ENCODE data around the gene FNDC1. TPM values are rescaled to one million over a fixed set of nuclear protein-coding genes. Genes with fewer than 3 reads are reported as not detected.

Gene FNDC1
- total and polyA plus RNA-seq, 10 of the 15 experiments (the other 5 are each of a cell fraction or from before 2014, with no cell fraction given) = not detected

GRCh38 chr6:159224452-159224851 is 55.3 kb downstream of the FNDC1 start (continued):
- TF ChIP-seq KLF5 (IDR thresholded peaks at IDR 0.05; ENCODE audit: partially characterized antibody) (no peak), SREBF2 (IDR thresholded peaks at IDR 0.05; ENCODE audit: low read length) (no peak), POU2F2 (IDR thresholded peaks at IDR 0.05; ENCODE audit: borderline replicate concordance, low read depth, low read length) (no peak), JUND (IDR thresholded peaks at IDR 0.05; ENCODE audit: low read depth, low read length) (no peak)

- in situ Hi-C loops (cut with MboI) = no loop called here
- Histone ChIP-seq H3K4me3 (no peak overlapping the region), H2AFZ (ENCODE audit: control insufficient read depth, low read depth, low read length) (no peak overlapping the region), H3K79me2 (ENCODE audit: control insufficient read depth, insufficient read depth, low read length) (no peaks in the 10 kb centered on the region), H3K9ac (ENCODE audit: control insufficient read depth, insufficient read depth, low read length) (no peak overlapping the region), H3K27me3 (replicated peaks in 1 of 2; ENCODE audit: control insufficient read depth in 2 of 2, insufficient read depth in 2 of 2, low read length in 1 of 2) (peaks cover 3 to 4% of the 10 kb centered on the region in 2 experiments), H3K9me3 (replicated peaks; ENCODE audit: control insufficient read depth, insufficient read depth, low read length) (no peaks in the 10 kb centered on the region), H3K36me3 (ENCODE audit: control insufficient read depth in 2 of 2, insufficient read depth in 2 of 2, low read length in 1 of 2) (no peaks in the 10 kb centered on the region), H3K27ac (ENCODE audit: control insufficient read depth, insufficient read depth) (no peak overlapping the region), H3K4me1 (ENCODE audit: control insufficient read depth, insufficient read depth, low read length) (no peaks in the 10 kb centered on the region), H3K4me2 (ENCODE audit: control insufficient read depth, insufficient read depth) (no peak overlapping the region), H4K20me1 (ENCODE audit: control insufficient read depth, insufficient read depth) (no peaks in the 10 kb centered on the region)
- no peak for DNase-seq (ENCODE audit: low read depth, low spot score)
- ChIA-PET SMC1A (ENCODE audit: uncharacterized antibody, unreplicated experiment) (no interaction called here), POLR2A (no interaction called here), CTCF (interaction anchor here (1.0 kb wide), 1 partner anchor 55 kb away, joined by 4 read pairs; no protein-coding TSS in a partner anchor), RAD21 (ENCODE audit: unreplicated experiment) (no interaction called here)
- intact Hi-C loops (cut with micrococcal nuclease; ENCODE audit: unreplicated experiment) = no loop called here
- ATAC-seq = no peak
- no TSS peak for BruUV-seq (replicated peaks)
- TF ChIP-seq NR2F1 (conservative IDR thresholded peaks at IDR 0.05) = no peak
- TF ChIP-seq NR2C2 (IDR thresholded peaks at IDR 0.05; ENCODE audit: borderline replicate concordance, control insufficient read depth, insufficient read length, low read depth) = no peak
- TF ChIP-seq BMI1 (IDR thresholded peaks at IDR 0.05; ENCODE audit: borderline replicate concordance) = no peak
- no peak for TF ChIP-seq POLR2AphosphoS2 (IDR thresholded peaks at IDR 0.05; ENCODE audit: low read depth, low read length)
- no peak for TF ChIP-seq CHD1 (IDR thresholded peaks at IDR 0.05; ENCODE audit: low read depth, low read length)
- no peak for TF ChIP-seq SMAD1 (IDR thresholded peaks at IDR 0.05; ENCODE audit: low read depth, partially characterized antibody)
- no peak for TF ChIP-seq CBX5 (IDR thresholded peaks at IDR 0.05; ENCODE audit: low read depth)
- 29% methylated on average over 8 of the region's 8 CpGs for WGBS (ENCODE audit: insufficient coverage, insufficient replicate concordance, low lambda C conversion rate, missing lambda C conversion rate)
- FAIRE-seq = no peak
Observed at GRCh38 chr6:159229651-159230051, 60.5 kb downstream of the FNDC1 start.
